ENCODE data around the gene EML5.

Gene EML5

DNA sequence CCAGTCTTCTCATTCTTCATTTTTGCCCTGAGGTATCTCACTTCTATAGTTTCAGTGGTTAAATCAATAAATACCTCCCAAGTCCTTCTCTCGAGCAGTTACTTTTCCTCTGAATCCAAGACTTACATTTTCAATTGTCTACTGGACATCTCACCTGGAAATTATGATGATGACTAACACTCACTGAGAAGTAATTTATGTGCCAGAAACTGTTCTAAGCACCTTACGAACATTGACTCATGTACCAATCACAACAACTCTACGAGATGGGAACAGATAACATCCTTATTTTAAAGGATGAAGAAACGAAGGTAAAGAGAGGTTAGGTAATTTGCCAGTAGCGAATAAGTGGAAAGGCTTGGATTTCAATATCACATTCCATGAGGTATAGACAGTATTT, 94.1 kb downstream of the EML5 start:
- TF ChIP-seq FOXP2 (optimal IDR thresholded peaks at IDR 0.05; ENCODE audit: borderline replicate concordance, extremely low read depth, extremely low read length, insufficient read depth) = no peak
- no peak for TF ChIP-seq TAF1 (IDR thresholded peaks at IDR 0.05; ENCODE audit: borderline replicate concordance, insufficient read depth, low read length)
- no peak for TF ChIP-seq SIN3A (IDR thresholded peaks at IDR 0.05; ENCODE audit: borderline replicate concordance, insufficient read depth, low read length)
- TF ChIP-seq POLR2AphosphoS5 (IDR thresholded peaks at IDR 0.05; ENCODE audit: low read depth, low read length) = no peak
- TF ChIP-seq, protein P1, sequence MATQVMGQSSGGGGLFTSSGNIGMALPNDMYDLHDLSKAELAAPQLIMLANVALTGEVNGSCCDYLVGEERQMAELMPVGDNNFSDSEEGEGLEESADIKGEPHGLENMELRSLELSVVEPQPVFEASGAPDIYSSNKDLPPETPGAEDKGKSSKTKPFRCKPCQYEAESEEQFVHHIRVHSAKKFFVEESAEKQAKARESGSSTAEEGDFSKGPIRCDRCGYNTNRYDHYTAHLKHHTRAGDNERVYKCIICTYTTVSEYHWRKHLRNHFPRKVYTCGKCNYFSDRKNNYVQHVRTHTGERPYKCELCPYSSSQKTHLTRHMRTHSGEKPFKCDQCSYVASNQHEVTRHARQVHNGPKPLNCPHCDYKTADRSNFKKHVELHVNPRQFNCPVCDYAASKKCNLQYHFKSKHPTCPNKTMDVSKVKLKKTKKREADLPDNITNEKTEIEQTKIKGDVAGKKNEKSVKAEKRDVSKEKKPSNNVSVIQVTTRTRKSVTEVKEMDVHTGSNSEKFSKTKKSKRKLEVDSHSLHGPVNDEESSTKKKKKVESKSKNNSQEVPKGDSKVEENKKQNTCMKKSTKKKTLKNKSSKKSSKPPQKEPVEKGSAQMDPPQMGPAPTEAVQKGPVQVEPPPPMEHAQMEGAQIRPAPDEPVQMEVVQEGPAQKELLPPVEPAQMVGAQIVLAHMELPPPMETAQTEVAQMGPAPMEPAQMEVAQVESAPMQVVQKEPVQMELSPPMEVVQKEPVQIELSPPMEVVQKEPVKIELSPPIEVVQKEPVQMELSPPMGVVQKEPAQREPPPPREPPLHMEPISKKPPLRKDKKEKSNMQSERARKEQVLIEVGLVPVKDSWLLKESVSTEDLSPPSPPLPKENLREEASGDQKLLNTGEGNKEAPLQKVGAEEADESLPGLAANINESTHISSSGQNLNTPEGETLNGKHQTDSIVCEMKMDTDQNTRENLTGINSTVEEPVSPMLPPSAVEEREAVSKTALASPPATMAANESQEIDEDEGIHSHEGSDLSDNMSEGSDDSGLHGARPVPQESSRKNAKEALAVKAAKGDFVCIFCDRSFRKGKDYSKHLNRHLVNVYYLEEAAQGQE (IDR thresholded peaks at IDR 0.05; ENCODE audit: insufficient read depth in 1 of 2, low read depth in 2 of 2, low read length in 2 of 2) = no peak

DNA sequence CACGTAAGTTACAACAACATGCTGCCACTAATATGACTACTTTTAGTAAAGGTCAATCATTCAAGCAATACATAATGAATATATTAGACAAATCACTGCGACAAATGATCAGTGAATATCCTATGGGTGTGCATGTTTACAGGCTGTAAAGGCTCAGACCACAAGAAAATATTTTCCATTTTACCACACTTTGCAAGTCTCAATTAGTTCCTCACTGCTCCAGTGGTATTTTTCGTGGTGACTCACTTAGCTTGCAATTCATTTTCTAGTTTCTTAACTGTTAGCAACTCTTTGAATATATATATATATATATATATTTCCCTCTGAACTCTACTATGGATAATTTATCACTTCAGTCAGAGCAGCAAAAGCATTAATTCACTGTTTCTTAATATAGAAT, 96.9 kb downstream of the EML5 start:
- TF ChIP-seq FOXP2 (optimal IDR thresholded peaks at IDR 0.05; ENCODE audit: borderline replicate concordance, extremely low read depth, extremely low read length, insufficient read depth) = no peak
- no peak for TF ChIP-seq TAF1 (IDR thresholded peaks at IDR 0.05; ENCODE audit: borderline replicate concordance, insufficient read depth, low read length)
- TF ChIP-seq, protein P1 (IDR thresholded peaks at IDR 0.05; ENCODE audit: insufficient read depth in 1 of 2, low read depth in 2 of 2, low read length in 2 of 2) = no peak
- TF ChIP-seq SIN3A (IDR thresholded peaks at IDR 0.05; ENCODE audit: borderline replicate concordance, insufficient read depth, low read length) = no peak
- TF ChIP-seq POLR2AphosphoS5 (IDR thresholded peaks at IDR 0.05; ENCODE audit: low read depth, low read length) = no peak

DNA sequence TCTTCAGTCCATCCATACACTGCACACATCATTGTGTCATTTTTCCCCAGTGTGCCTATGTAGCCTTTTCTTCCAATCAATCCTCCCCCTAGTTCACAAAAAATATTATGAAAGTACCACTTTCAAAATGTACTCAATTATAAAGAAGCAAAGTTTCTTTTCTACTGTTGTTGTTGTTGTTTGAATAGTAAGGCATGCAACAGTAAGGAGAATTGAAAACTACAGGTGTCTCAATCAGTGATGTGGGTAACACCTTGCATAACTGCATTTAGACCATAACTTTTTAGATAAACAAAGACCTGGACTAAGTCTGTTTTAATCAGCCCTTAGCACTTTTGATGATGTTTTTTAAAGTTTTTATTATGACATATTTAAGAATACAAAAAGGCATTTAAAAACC, 104.4 kb downstream of the EML5 start:
- TF ChIP-seq FOXP2 (optimal IDR thresholded peaks at IDR 0.05; ENCODE audit: borderline replicate concordance, extremely low read depth, extremely low read length, insufficient read depth) (no peak), POLR2AphosphoS5 (IDR thresholded peaks at IDR 0.05; ENCODE audit: low read depth, low read length) (no peak), SIN3A (IDR thresholded peaks at IDR 0.05; ENCODE audit: borderline replicate concordance, insufficient read depth, low read length) (no peak), TAF1 (IDR thresholded peaks at IDR 0.05; ENCODE audit: borderline replicate concordance, insufficient read depth, low read length) (no peak)
- TF ChIP-seq, protein P1 (IDR thresholded peaks at IDR 0.05; ENCODE audit: insufficient read depth in 1 of 2, low read depth in 2 of 2, low read length in 2 of 2) = no peak

DNA sequence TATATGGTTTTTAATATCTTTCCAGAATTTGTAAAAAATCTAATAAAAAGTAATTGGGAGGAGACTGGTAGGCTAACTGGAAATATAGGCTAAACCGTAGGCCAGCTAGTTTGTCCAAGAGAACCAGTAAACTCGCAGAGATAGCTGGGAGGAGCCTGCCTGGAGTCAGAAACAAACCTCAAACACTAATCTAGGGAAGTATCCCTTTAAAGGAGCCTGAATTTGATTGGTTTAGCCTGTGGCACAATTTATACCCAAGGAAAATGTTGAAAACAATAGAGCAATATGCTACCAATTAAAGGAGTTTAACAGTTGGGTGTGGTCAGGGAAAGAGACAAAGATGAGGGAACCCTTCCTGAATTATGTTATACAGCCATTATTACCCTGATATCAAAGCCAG, 109.6 kb downstream of the EML5 start:
- TF ChIP-seq FOXP2 (optimal IDR thresholded peaks at IDR 0.05; ENCODE audit: borderline replicate concordance, extremely low read depth, extremely low read length, insufficient read depth) = no peak
- no peak for TF ChIP-seq POLR2AphosphoS5 (IDR thresholded peaks at IDR 0.05; ENCODE audit: low read depth, low read length)

GRCh38 chr14:88682495-88683114, 110.1 kb downstream of the EML5 start:
- no peak for TF ChIP-seq SIN3A (IDR thresholded peaks at IDR 0.05; ENCODE audit: borderline replicate concordance, insufficient read depth, low read length)
- no peak for TF ChIP-seq FOXP2 (optimal IDR thresholded peaks at IDR 0.05; ENCODE audit: borderline replicate concordance, extremely low read depth, extremely low read length, insufficient read depth)
- TF ChIP-seq, protein P1 (IDR thresholded peaks at IDR 0.05; ENCODE audit: insufficient read depth in 1 of 2, low read depth in 2 of 2, low read length in 2 of 2) = no peak
- TF ChIP-seq POLR2AphosphoS5 (IDR thresholded peaks at IDR 0.05; ENCODE audit: low read depth, low read length) = no peak
- no peak for TF ChIP-seq TAF1 (IDR thresholded peaks at IDR 0.05; ENCODE audit: borderline replicate concordance, insufficient read depth, low read length)
